SU-DHL-6 (cell line): ENCODE measurements around the gene KDM1B.

Source experiments
- EZH2phosphoT487 ChIP-seq: fragments of 200-600 bp; sonication (generic), shearing (Covaris generic); conservative IDR thresholded peaks from 2 replicates; pipeline ENCODE4 v1.6.1; 2018; ENCODE audit warnings: mild to moderate bottlenecking, antibody characterized with exemption, low read length, moderate library complexity, mixed read lengths
- TF ChIP-seq, protein P1 (sequence below): fragments of 200-600 bp; sonication (generic); IDR thresholded peaks from one replicate; pipeline ENCODE4 v1.5.1; 2017; ENCODE audit warnings: antibody characterized with exemption, mild to moderate bottlenecking, low read length, moderate library complexity; ENCODE audit not compliant: insufficient read depth, poor library complexity, severe bottlenecking

DNA sequence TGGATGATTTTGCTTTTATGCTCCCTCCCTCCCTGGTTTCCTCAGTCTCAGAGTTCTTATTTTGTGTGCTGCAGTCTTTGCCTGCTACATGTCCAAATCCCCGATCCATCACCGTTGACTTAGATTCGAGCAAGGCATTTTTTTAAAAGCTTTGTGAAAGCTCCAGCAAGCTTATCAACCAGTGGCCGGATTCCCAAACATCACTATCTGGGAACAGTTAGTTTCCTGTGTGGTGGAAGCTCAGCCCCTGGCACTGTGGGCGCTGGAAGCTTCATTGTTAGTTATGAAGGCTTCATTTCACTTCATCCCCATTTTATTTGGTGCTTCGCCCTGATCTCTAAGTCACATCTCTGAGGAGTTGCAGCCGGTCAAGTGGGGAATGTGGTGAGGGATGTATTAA lies 64.4 kb downstream of the KDM1B start:
- TF ChIP-seq, protein P1, sequence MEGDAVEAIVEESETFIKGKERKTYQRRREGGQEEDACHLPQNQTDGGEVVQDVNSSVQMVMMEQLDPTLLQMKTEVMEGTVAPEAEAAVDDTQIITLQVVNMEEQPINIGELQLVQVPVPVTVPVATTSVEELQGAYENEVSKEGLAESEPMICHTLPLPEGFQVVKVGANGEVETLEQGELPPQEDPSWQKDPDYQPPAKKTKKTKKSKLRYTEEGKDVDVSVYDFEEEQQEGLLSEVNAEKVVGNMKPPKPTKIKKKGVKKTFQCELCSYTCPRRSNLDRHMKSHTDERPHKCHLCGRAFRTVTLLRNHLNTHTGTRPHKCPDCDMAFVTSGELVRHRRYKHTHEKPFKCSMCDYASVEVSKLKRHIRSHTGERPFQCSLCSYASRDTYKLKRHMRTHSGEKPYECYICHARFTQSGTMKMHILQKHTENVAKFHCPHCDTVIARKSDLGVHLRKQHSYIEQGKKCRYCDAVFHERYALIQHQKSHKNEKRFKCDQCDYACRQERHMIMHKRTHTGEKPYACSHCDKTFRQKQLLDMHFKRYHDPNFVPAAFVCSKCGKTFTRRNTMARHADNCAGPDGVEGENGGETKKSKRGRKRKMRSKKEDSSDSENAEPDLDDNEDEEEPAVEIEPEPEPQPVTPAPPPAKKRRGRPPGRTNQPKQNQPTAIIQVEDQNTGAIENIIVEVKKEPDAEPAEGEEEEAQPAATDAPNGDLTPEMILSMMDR, result no peak
- TF ChIP-seq EZH2phosphoT487, result no peak
